Smooth muscle cell (in vitro differentiated cells): Measurements from ENCODE around the gene FBLN1. TPM values are rescaled to one million over a fixed set of nuclear protein-coding genes. Genes with fewer than 3 reads are reported as not detected.
A peak's percentile ranks its signal among the peaks of the same experiment; 100 is the strongest.

Experiments
- DNase-seq: peaks from one replicate; lab custom pipeline; 2025; ENCODE audit not compliant: unreplicated experiment; lab: John Stamatoyannopoulos, UW
- H2AFZ ChIP-seq: fragments of 200-600 bp; sonication (generic); 2 replicates; pipeline ENCODE4 v1.6.0; 2016; ENCODE audit warnings: antibody characterized with exemption, low read depth, mild to moderate bottlenecking
- H3F3A ChIP-seq: fragments of 200-600 bp; sonication (generic); 2 replicates; pipeline ENCODE4 v1.6.0; 2017; ENCODE audit warnings: antibody characterized with exemption, low read depth
- H3K27ac ChIP-seq: fragments of 200-600 bp; sonication (generic); 2 replicates; pipeline ENCODE4 v1.5.1; 2016; ENCODE audit warnings: low read depth, mild to moderate bottlenecking
- H3K27me3 ChIP-seq: fragments of 200-600 bp; sonication (generic); 2 replicates; pipeline ENCODE4 v1.6.1; 2016; ENCODE audit warnings: low read depth, mild to moderate bottlenecking
- H3K36me3 ChIP-seq: fragments of 200-600 bp; sonication (generic); 2 replicates; pipeline ENCODE4 v1.5.1; 2016; ENCODE audit warnings: low read depth
- H3K4me1 ChIP-seq: fragments of 200-600 bp; sonication (generic); 2 replicates; pipeline ENCODE4 v1.5.1; 2016; ENCODE audit warnings: low read depth
- H3K4me2 ChIP-seq: fragments of 200-600 bp; sonication (generic); 2 replicates; pipeline ENCODE4 v1.6.0; 2016; ENCODE audit warnings: mild to moderate bottlenecking
- H3K4me3 ChIP-seq: fragments of 200-600 bp; sonication (generic); 2 replicates; pipeline ENCODE4 v1.5.1; 2016; ENCODE audit warnings: mild to moderate bottlenecking
- H3K79me2 ChIP-seq: fragments of 200-600 bp; sonication (generic); 2 replicates; pipeline ENCODE4 v1.6.0; 2016; ENCODE audit warnings: low read depth, mild to moderate bottlenecking
- H3K9ac ChIP-seq: fragments of 200-600 bp; sonication (generic); 2 replicates; pipeline ENCODE4 v1.6.0; 2016; ENCODE audit warnings: low read depth
- H3K9me3 ChIP-seq: fragments of 200-600 bp; sonication (generic); replicated peaks from 2 replicates; pipeline ENCODE4 v1.5.1; 2016; ENCODE audit warnings: low read depth
- H4K20me1 ChIP-seq: fragments of 200-600 bp; sonication (generic); 2 replicates; pipeline ENCODE4 v1.6.0; 2016; ENCODE audit warnings: low read depth
- CTCF ChIP-seq: fragments of 200-600 bp; sonication (generic); IDR thresholded peaks from 2 replicates; pipeline ENCODE4 v1.5.1; 2017; ENCODE audit warnings: borderline replicate concordance, mild to moderate bottlenecking, antibody characterized with exemption; ENCODE audit not compliant: insufficient read depth, poor library complexity, severe bottlenecking
- WGBS: methylation state at CpG from one replicate; pipeline ENCODE4 v1.1.7; 2016; ENCODE audit warnings: low lambda C conversion rate; 5-methylcytosine and 5-hydroxymethylcytosine counted together
- polyA plus RNA-seq: library from polyadenylated mRNA; unstranded; fragments of >200 nt; fragmentation: Nextera tagmentation; extraction: Ambion mirVana; gene quantifications from 2 replicates; pipeline ENCODE4 v1.2.1, GENCODE V29; 2016
- total RNA-seq: library from RNA; depleted of rRNA; stranded (reverse); fragments of >200 nt; gene quantifications from 2 replicates; pipeline ENCODE4 v1.2.3, GENCODE V29; 2014

The FBLN1 gene
- total and polyA plus RNA-seq, 2 experiments from 2014 or later: 90.9 to 296 TPM

- H2AFZ ChIP-seq: no peak overlapping the region
- H3K9ac ChIP-seq: no peak overlapping the region
- DNase-seq: no peak
These were observed 45.7 kb downstream of the FBLN1 start for GRCh38 chr22:45548247-45548840.

GRCh38 chr22:45548991-45549761 is 46.5 kb downstream of the FBLN1 start:
- Histone ChIP-seq H2AFZ (no peak overlapping the region), H3K79me2 (no peaks in the 10 kb centered on the region), H3K27ac (peak overlapping the region; percentile 87), H3K9ac (peak overlapping the region; percentile 62), H3F3A (peaks cover 33% of the 10 kb centered on the region), H3K9me3 (no peaks in the 10 kb centered on the region), H3K4me2 (peak overlapping the region; percentile 8), H3K27me3 (no peaks in the 10 kb centered on the region), H4K20me1 (peaks cover 8% of the 10 kb centered on the region), H3K4me3 (no peak overlapping the region), H3K4me1 (peaks cover 12% of the 10 kb centered on the region), H3K36me3 (no peaks in the 10 kb centered on the region)
- no peak for DNase-seq
- peak; percentile 22 for TF ChIP-seq CTCF
- 34% methylated on average over 17 of the region's 17 CpGs for WGBS

More at GRCh38 chr22:45548247-45548840, 45.7 kb downstream of the FBLN1 start:
- 96% methylated on average over 18 of the region's 18 CpGs for WGBS
- no peaks in the 10 kb centered on the region for H3K27me3 ChIP-seq
- no peak overlapping the region for H3K27ac ChIP-seq
- peaks cover 30% of the 10 kb centered on the region for H3F3A ChIP-seq
- TF ChIP-seq CTCF: no peak
- H3K36me3 ChIP-seq: no peaks in the 10 kb centered on the region
- H3K4me2 ChIP-seq: no peak overlapping the region
- no peaks in the 10 kb centered on the region for H3K9me3 ChIP-seq
- peaks cover 6% of the 10 kb centered on the region for H4K20me1 ChIP-seq
- H3K4me3 ChIP-seq: no peak overlapping the region
- no peaks in the 10 kb centered on the region for H3K79me2 ChIP-seq
- peaks cover 9% of the 10 kb centered on the region for H3K4me1 ChIP-seq

GRCh38 chr22:45549762-45550378 is 47.2 kb downstream of the FBLN1 start:
- no peaks in the 10 kb centered on the region for H3K27me3 ChIP-seq
- no peak overlapping the region for H2AFZ ChIP-seq
- H3K4me1 ChIP-seq: peaks cover 12% of the 10 kb centered on the region
- H3F3A ChIP-seq: peaks cover 33% of the 10 kb centered on the region
- 57% methylated on average over 9 of the region's 9 CpGs for WGBS
- H3K4me3 ChIP-seq: no peak overlapping the region
- peak overlapping the region; percentile 62 for H3K9ac ChIP-seq
- peak overlapping the region; percentile 87 for H3K27ac ChIP-seq
- no peak for TF ChIP-seq CTCF
- DNase-seq: no peak
- H3K9me3 ChIP-seq: no peaks in the 10 kb centered on the region
- H4K20me1 ChIP-seq: peaks cover 8% of the 10 kb centered on the region
- H3K79me2 ChIP-seq: no peaks in the 10 kb centered on the region
- no peaks in the 10 kb centered on the region for H3K36me3 ChIP-seq
- peak overlapping the region; percentile 8 for H3K4me2 ChIP-seq
